H9 (cell line): ENCODE data around the gene NDUFA3. TPM values are rescaled to one million over a fixed set of nuclear protein-coding genes. Genes with fewer than 3 reads are reported as not detected.

Source experiments
- DNase-seq: peaks from one replicate; pipeline ENCODE4 v3.0.0-alpha.2; 2017
- H2AFZ ChIP-seq: one replicate; pipeline ENCODE4 v1.6.1; 2013; ENCODE audit warnings: mild to moderate bottlenecking, low read length, control low read depth, moderate library complexity
- H2AK5ac ChIP-seq: 2 replicates; pipeline ENCODE4 v1.6.1; 2013; ENCODE audit warnings: low read length, control low read depth, mixed read lengths; ENCODE audit not compliant: insufficient read length
- H2BK120ac ChIP-seq: one replicate; pipeline ENCODE4 v1.6.1; 2013; ENCODE audit warnings: low read depth, mild to moderate bottlenecking, low read length, control low read depth, inconsistent platforms; ENCODE audit not compliant: poor library complexity, severe bottlenecking
- H2BK12ac ChIP-seq: 2 replicates; pipeline ENCODE4 v1.6.1; 2013; ENCODE audit warnings: low read length, control low read depth, mixed read lengths, low read depth; ENCODE audit not compliant: insufficient read length
- H2BK15ac ChIP-seq: 2 replicates; pipeline ENCODE4 v1.6.1; 2013; ENCODE audit warnings: low read depth, low read length, control low read depth
- H2BK20ac ChIP-seq: one replicate; pipeline ENCODE4 v1.6.1; 2013; ENCODE audit warnings: low read depth, mild to moderate bottlenecking, low read length, control low read depth, inconsistent platforms; ENCODE audit not compliant: poor library complexity, severe bottlenecking
- H2BK5ac ChIP-seq: 2 replicates; pipeline ENCODE4 v1.6.1; 2013; ENCODE audit warnings: low read length, control low read depth, mixed read lengths; ENCODE audit not compliant: insufficient read length
- H3K14ac ChIP-seq: 2 replicates; pipeline ENCODE4 v1.6.1; 2013; ENCODE audit warnings: low read length, control low read depth; ENCODE audit not compliant: insufficient read depth
- H3K18ac ChIP-seq: 2 replicates; pipeline ENCODE4 v1.6.1; 2013; ENCODE audit warnings: low read depth, mild to moderate bottlenecking, mixed read lengths, low read length, control low read depth; ENCODE audit not compliant: insufficient read length
- H3K23ac ChIP-seq: 2 replicates; pipeline ENCODE4 v1.6.1; 2013; ENCODE audit warnings: low read length, control low read depth, mixed read lengths, low read depth; ENCODE audit not compliant: insufficient read length
- H3K23me2 ChIP-seq: 2 replicates; pipeline ENCODE4 v1.6.1; 2013; ENCODE audit warnings: low read depth, mild to moderate bottlenecking, mixed read lengths, low read length, control low read depth; ENCODE audit not compliant: insufficient read length, poor library complexity, severe bottlenecking
- H3K27ac ChIP-seq: 2 replicates; pipeline ENCODE4 v1.5.1; 2013; ENCODE audit warnings: low read length, control low read depth, mixed read lengths, low read depth; ENCODE audit not compliant: insufficient read length
- H3K27me3 ChIP-seq: 2 replicates; pipeline ENCODE4 v1.6.1; 2013; ENCODE audit warnings: low read length, control low read depth, inconsistent platforms; ENCODE audit not compliant: insufficient read depth
- H3K4ac ChIP-seq: 2 replicates; pipeline ENCODE4 v1.6.1; 2013; ENCODE audit warnings: low read depth, mild to moderate bottlenecking, control low read depth, inconsistent platforms, low read length, moderate library complexity
- H3K4me1 ChIP-seq: 2 replicates; pipeline ENCODE4 v1.6.1; 2013; ENCODE audit warnings: low read length, control low read depth, inconsistent platforms; ENCODE audit not compliant: insufficient read depth
- H3K4me2 ChIP-seq: 2 replicates; pipeline ENCODE4 v1.6.1; 2013; ENCODE audit warnings: low read length, control low read depth, mixed read lengths; ENCODE audit not compliant: insufficient read length, insufficient read depth
- H3K56ac ChIP-seq: 2 replicates; pipeline ENCODE4 v1.6.1; 2013; ENCODE audit warnings: low read depth, mild to moderate bottlenecking, mixed read lengths, low read length, control low read depth; ENCODE audit not compliant: insufficient read length
- H3K79me1 ChIP-seq: 2 replicates; pipeline ENCODE4 v1.6.1; 2013; ENCODE audit warnings: low read depth, mild to moderate bottlenecking, moderate library complexity, low read length, control low read depth, inconsistent platforms; ENCODE audit not compliant: insufficient read depth, poor library complexity, severe bottlenecking
- H3K79me2 ChIP-seq: 2 replicates; pipeline ENCODE4 v1.6.1; 2013; ENCODE audit warnings: low read length, control low read depth, inconsistent platforms; ENCODE audit not compliant: insufficient read depth
- H3K9ac ChIP-seq: 2 replicates; pipeline ENCODE4 v1.6.1; 2013; ENCODE audit warnings: low read length, control low read depth, mixed read lengths; ENCODE audit not compliant: insufficient read length; ENCODE audit errors: extremely low read depth
- H3K9me3 ChIP-seq: one replicate; pipeline ENCODE4 v1.6.1; 2013; ENCODE audit warnings: low read depth, low read length, inconsistent platforms; ENCODE audit not compliant: control insufficient read depth
- H3T11ph ChIP-seq: one replicate; pipeline ENCODE4 v1.6.1; 2013; ENCODE audit warnings: mild to moderate bottlenecking, low read length, control low read depth, inconsistent platforms
- H4K20me1 ChIP-seq: one replicate; pipeline ENCODE4 v1.6.1; 2013; ENCODE audit not compliant: control insufficient read depth, insufficient read length, insufficient read depth
- H4K5ac ChIP-seq: 2 replicates; pipeline ENCODE4 v1.6.1; 2013; ENCODE audit warnings: low read depth, mild to moderate bottlenecking, mixed read lengths, low read length, control low read depth; ENCODE audit not compliant: insufficient read length
- H4K8ac ChIP-seq: replicated peaks from 2 replicates; pipeline ENCODE4 v1.6.1; 2013; ENCODE audit warnings: low read length, control low read depth, mixed read lengths, low read depth; ENCODE audit not compliant: insufficient read length
- H4K91ac ChIP-seq: 2 replicates; pipeline ENCODE4 v1.6.1; 2013; ENCODE audit warnings: low read depth, mild to moderate bottlenecking, moderate library complexity, mixed read lengths, low read length, control low read depth; ENCODE audit not compliant: insufficient read length
- H3K27ac Mint-ChIP-seq, 3 experiments: 2 replicates in 2 of 3; 3 replicates in 1 of 3; pipeline ENCODE4 v1.8.0; 2020 to 2021; ENCODE audit warnings: mixed read lengths in 3 of 3, mild to moderate bottlenecking in 1 of 3, moderate library complexity in 1 of 3
- H3K27me3 Mint-ChIP-seq: 2 replicates; pipeline ENCODE4 v1.8.0; 2021; ENCODE audit warnings: low read depth, mild to moderate bottlenecking, moderate library complexity, mixed read lengths
- H3K36me3 Mint-ChIP-seq, 3 experiments: 2 replicates in 2 of 3; 3 replicates in 1 of 3; pipeline ENCODE4 v1.8.0; 2020 to 2021; ENCODE audit warnings: low read depth in 3 of 3, mixed read lengths in 3 of 3; ENCODE audit not compliant: insufficient read depth in 1 of 3
- H3K4me1 Mint-ChIP-seq, 2 experiments: 2 replicates each; pipeline ENCODE4 v1.8.0; 2020; ENCODE audit warnings: mixed read lengths in 2 of 2
- H3K4me3 Mint-ChIP-seq, 2 experiments: 2 replicates in 1 of 2; 3 replicates in 1 of 2; pipeline ENCODE4 v1.8.0; 2020 to 2021; ENCODE audit warnings: mild to moderate bottlenecking in 2 of 2, mixed read lengths in 2 of 2, moderate library complexity in 1 of 2
- H3K9me3 Mint-ChIP-seq, 2 experiments: 2 replicates in 1 of 2; 3 replicates in 1 of 2; pipeline ENCODE4 v1.8.0; 2020; ENCODE audit warnings: mild to moderate bottlenecking in 2 of 2, mixed read lengths in 2 of 2, moderate library complexity in 1 of 2
- CTCF ChIP-seq: fragments of 200-600 bp; sonication (generic); conservative IDR thresholded peaks from 3 replicates; pipeline ENCODE4 v1.8.0; 2021; ENCODE audit warnings: antibody characterized with exemption, mild to moderate bottlenecking
- WGBS: extraction: QIAGEN DNeasy Blood & Tissue Kit; methylation state at CpG from one replicate; pipeline ENCODE4 v1.1.7; 2013; ENCODE audit warnings: missing lambda C conversion rate, low lambda C conversion rate, mixed read lengths; ENCODE audit not compliant: insufficient read length; ENCODE audit errors: extremely low coverage; 5-methylcytosine and 5-hydroxymethylcytosine counted together
- total RNA-seq: library from RNA; stranded (reverse); gene quantifications from 2 replicates; pipeline ENCODE4 v1.2.1, GENCODE V29; 2021

The NDUFA3 gene
- total RNA-seq, 1 experiment from 2014 or later: 174 TPM

- no peak overlapping the region for H4K91ac ChIP-seq
- H3K27me3 ChIP-seq: no peaks in the 10 kb centered on the region
- H3K14ac ChIP-seq: no peak overlapping the region
- Mint-ChIP-seq H3K27me3 (peaks cover 3% of the 10 kb centered on the region; the same call in 1 of the 2 replicates), H3K4me3 (no peak overlapping the region), H3K36me3 (no peaks in the 10 kb centered on the region), H3K9me3 (no peaks in the 10 kb centered on the region; a peak in 1 of 5 replicates), H3K27ac (no peak overlapping the region), H3K4me1 (peaks cover 2 to 6% of the 10 kb centered on the region in 2 experiments; a peak in 3 of 4 replicates)
- H2BK12ac ChIP-seq: no peak overlapping the region
- no peaks in the 10 kb centered on the region for H4K20me1 ChIP-seq
- H4K8ac ChIP-seq: no peak overlapping the region
- no peak overlapping the region for H2AFZ ChIP-seq
- H3K9ac ChIP-seq: no peak overlapping the region
- H2BK20ac ChIP-seq: no peak overlapping the region
- no peaks in the 10 kb centered on the region for H3K23me2 ChIP-seq
- H2AK5ac ChIP-seq: no peak overlapping the region
- H3K9me3 ChIP-seq: no peaks in the 10 kb centered on the region
- no peaks in the 10 kb centered on the region for H3K79me1 ChIP-seq
- H3K4ac ChIP-seq: no peak overlapping the region
- no peak overlapping the region for H3K18ac ChIP-seq
- no peak overlapping the region for H3K23ac ChIP-seq
- no peaks in the 10 kb centered on the region; the same call in 1 of the 2 replicates for H3K4me1 ChIP-seq
- no peak overlapping the region for H4K5ac ChIP-seq
- no peak overlapping the region for H3T11ph ChIP-seq
- no peak for TF ChIP-seq CTCF
- H3K56ac ChIP-seq: no peak overlapping the region
- H2BK15ac ChIP-seq: no peak overlapping the region
- no peak overlapping the region for H3K4me2 ChIP-seq
- WGBS: no CpG with 5 or more reads among the region's 9 CpGs
- no peak overlapping the region for H2BK120ac ChIP-seq
- H2BK5ac ChIP-seq: no peak overlapping the region
- no peak for DNase-seq
- no peak overlapping the region for H3K27ac ChIP-seq
- H3K79me2 ChIP-seq: no peaks in the 10 kb centered on the region
Measured at GRCh38 chr19:54062643-54063042, 40.0 kb upstream of the NDUFA3 start.
